HepG2 (cell line): Measurements from ENCODE around the gene PDP2. TPM values are rescaled to one million over a fixed set of nuclear protein-coding genes. Genes with fewer than 3 reads are reported as not detected.

Experiments
- ARID5B ChIP-seq: IDR thresholded peaks from 2 replicates; pipeline ENCODE4 v1.4.0; 2020; ENCODE audit warnings: mild to moderate bottlenecking, missing genetic modification reagents
- CENPT ChIP-seq: sonication (generic); formaldehyde crosslinking; IDR thresholded peaks from 2 replicates; pipeline ENCODE4 v1.8.0; 2022; ENCODE audit warnings: low read depth, mild to moderate bottlenecking, moderate library complexity, missing genetic modification reagents
- DNMT3B ChIP-seq: conservative IDR thresholded peaks from 2 replicates; pipeline ENCODE4 v1.6.1; 2016; ENCODE audit warnings: missing biosample characterization, control low read depth
- EED ChIP-seq: sonication (generic); formaldehyde crosslinking; IDR thresholded peaks from 2 replicates; pipeline ENCODE4 v1.5.0; 2020; ENCODE audit warnings: mild to moderate bottlenecking, missing genetic modification reagents
- ELF4 ChIP-seq: sonication (generic); formaldehyde crosslinking; IDR thresholded peaks from 2 replicates; pipeline ENCODE4 v1.5.0; 2020; ENCODE audit warnings: missing genetic modification reagents, mild to moderate bottlenecking, moderate library complexity, borderline replicate concordance
- FOXA3 ChIP-seq: IDR thresholded peaks from 2 replicates; pipeline ENCODE4 v1.6.1; 2016; ENCODE audit warnings: missing genetic modification reagents, missing compliant biosample characterization
- HNRNPL ChIP-seq: fragments of 200-400 bp; formaldehyde crosslinking; IDR thresholded peaks from 2 replicates; pipeline ENCODE4 v1.6.1; 2017; ENCODE audit warnings: mild to moderate bottlenecking, low read depth, low read length
- HNRNPLL ChIP-seq: fragments of 200-400 bp; formaldehyde crosslinking; IDR thresholded peaks from 2 replicates; pipeline ENCODE4 v1.6.1; 2017; ENCODE audit warnings: mild to moderate bottlenecking, low read depth, low read length; ENCODE audit not compliant: poor library complexity, severe bottlenecking
- MXD1 ChIP-seq: sonication (generic); formaldehyde crosslinking; IDR thresholded peaks from 2 replicates; pipeline ENCODE4 v1.4.0; 2020; ENCODE audit warnings: mild to moderate bottlenecking, missing genetic modification reagents
- PATZ1 ChIP-seq: sonication (generic); formaldehyde crosslinking; IDR thresholded peaks from 2 replicates; pipeline ENCODE4 v1.4.0; 2020; ENCODE audit warnings: missing genetic modification reagents
- RBAK ChIP-seq: sonication (generic); formaldehyde crosslinking; IDR thresholded peaks from 2 replicates; pipeline ENCODE4 v1.5.1; 2020; ENCODE audit warnings: mild to moderate bottlenecking, missing genetic modification reagents
- ZBTB37 ChIP-seq: sonication (generic); formaldehyde crosslinking; IDR thresholded peaks from 2 replicates; pipeline ENCODE4 v1.4.0; 2020; ENCODE audit warnings: mild to moderate bottlenecking, missing genetic modification reagents
- ZBTB7B ChIP-seq: sonication (generic); formaldehyde crosslinking; IDR thresholded peaks from 2 replicates; pipeline ENCODE4 v1.4.0; 2020; ENCODE audit warnings: missing genetic modification reagents
- ZMYM4 ChIP-seq: sonication (generic); formaldehyde crosslinking; IDR thresholded peaks from 2 replicates; pipeline ENCODE4 v1.8.1; 2023; ENCODE audit warnings: mild to moderate bottlenecking, missing genetic modification reagents
- ZNF333 ChIP-seq: sonication (generic); formaldehyde crosslinking; IDR thresholded peaks from 2 replicates; pipeline ENCODE4 v1.4.0; 2020; ENCODE audit warnings: mild to moderate bottlenecking, missing genetic modification reagents, borderline replicate concordance
- ZNF512B ChIP-seq: sonication (generic); formaldehyde crosslinking; IDR thresholded peaks from 2 replicates; pipeline ENCODE4 v1.5.1; 2020; ENCODE audit warnings: missing genetic modification reagents, mild to moderate bottlenecking, borderline replicate concordance
- ZNF883 ChIP-seq: sonication (generic); formaldehyde crosslinking; IDR thresholded peaks from 2 replicates; pipeline ENCODE4 v1.5.1; 2020; ENCODE audit warnings: mild to moderate bottlenecking, missing genetic modification reagents; ENCODE audit errors: not compliant biosample characterization
- polyA plus RNA-seq, 8 experiments: library from polyadenylated mRNA; depleted of rRNA in 3 of 8; stranded (reverse) in 7 of 8; unstranded in 1 of 8; fragments of >200 nt; fragmentation: Illumina TruSeq in 4 of 8; extraction: Trizol in 4 of 8; gene quantifications; 2 replicates each; pipeline versions ENCODE4 v1.2.1 to v1.2.3, GENCODE V29; 2011 to 2016; ENCODE audit warnings: low read depth in 4 of 8, missing spikeins in 1 of 8, mixed read lengths in 1 of 8; ENCODE audit not compliant: insufficient read depth in 1 of 8
- total RNA-seq, 5 experiments: library from RNA; depleted of rRNA; stranded (reverse); fragments of >200 nt; fragmentation: Illumina TruSeq; extraction: Trizol; gene quantifications; 2 replicates each; pipeline ENCODE4 v1.2.3, GENCODE V29; 2016; ENCODE audit warnings: low read depth in 1 of 5

The PDP2 gene
- total and polyA plus RNA-seq, 2 of the 13 experiments (the other 11 are each of a cell fraction or from before 2014, with no cell fraction given): 12.8 to 15.8 TPM

GRCh38 chr16:66918803-66919568 lies 38.7 kb downstream of the PDP2 start, which contains the start of gene CDH16 (continued):
- TF ChIP-seq HNRNPLL (peak; percentile 24), DNMT3B (CRISPR knock-in tag) (no peak), ZNF883 (no peak), ARID5B (CRISPR knock-in tag) (0 out of 2 replicates have a peak, but pooled peaks have one; percentile 7), ZNF333 (0 out of 2 replicates have a peak, but pooled peaks have one; percentile 49), ZMYM4 (CRISPR knock-in tag) (peak; percentile 54; the same call in 1 of the 2 replicates), ZNF512B (CRISPR knock-in tag) (no peak), ELF4 (no peak), ZBTB7B (CRISPR knock-in tag) (peak; percentile 70), MXD1 (CRISPR knock-in tag) (0 out of 2 replicates have a peak, but pooled peaks have one; percentile 23), HNRNPL (0 out of 2 replicates have a peak, but pooled peaks have one; percentile 31), PATZ1 (CRISPR knock-in tag) (peak; percentile 52; the same call in 1 of the 2 replicates), EED (CRISPR knock-in tag) (no peak), FOXA3 (CRISPR knock-in tag) (0 out of 2 replicates have a peak, but pooled peaks have one; percentile 11), RBAK (no peak), ZBTB37 (CRISPR knock-in tag) (peak; percentile 11; the same call in 1 of the 2 replicates), CENPT (CRISPR knock-in tag) (no peak)
